ENCODE results near the gene DMD.

GRCh38 chrX:33138677-33139249 lies 72.6 kb downstream of the DMD start:
- no peak for TF ChIP-seq TAF1 (IDR thresholded peaks at IDR 0.05; ENCODE audit: low read depth)
- TF ChIP-seq CTCF (IDR thresholded peaks at IDR 0.05; ENCODE audit: poor library complexity, severe bottlenecking): no peak
- TF ChIP-seq REST (IDR thresholded peaks at IDR 0.05; ENCODE audit: borderline replicate concordance): no peak
- TF ChIP-seq RAD21 (conservative IDR thresholded peaks at IDR 0.05): no peak
- TF ChIP-seq EZH2 (IDR thresholded peaks at IDR 0.05; ENCODE audit: borderline replicate concordance, insufficient read depth, low read length, poor library complexity, severe bottlenecking): no peak
- TF ChIP-seq POLR2AphosphoS5 (IDR thresholded peaks at IDR 0.05): no peak
- TF ChIP-seq EP300 (conservative IDR thresholded peaks at IDR 0.05; ENCODE audit: poor library complexity, severe bottlenecking): no peak
